ENCODE measurements around the gene BAZ1A.

BAZ1A gene

DNA sequence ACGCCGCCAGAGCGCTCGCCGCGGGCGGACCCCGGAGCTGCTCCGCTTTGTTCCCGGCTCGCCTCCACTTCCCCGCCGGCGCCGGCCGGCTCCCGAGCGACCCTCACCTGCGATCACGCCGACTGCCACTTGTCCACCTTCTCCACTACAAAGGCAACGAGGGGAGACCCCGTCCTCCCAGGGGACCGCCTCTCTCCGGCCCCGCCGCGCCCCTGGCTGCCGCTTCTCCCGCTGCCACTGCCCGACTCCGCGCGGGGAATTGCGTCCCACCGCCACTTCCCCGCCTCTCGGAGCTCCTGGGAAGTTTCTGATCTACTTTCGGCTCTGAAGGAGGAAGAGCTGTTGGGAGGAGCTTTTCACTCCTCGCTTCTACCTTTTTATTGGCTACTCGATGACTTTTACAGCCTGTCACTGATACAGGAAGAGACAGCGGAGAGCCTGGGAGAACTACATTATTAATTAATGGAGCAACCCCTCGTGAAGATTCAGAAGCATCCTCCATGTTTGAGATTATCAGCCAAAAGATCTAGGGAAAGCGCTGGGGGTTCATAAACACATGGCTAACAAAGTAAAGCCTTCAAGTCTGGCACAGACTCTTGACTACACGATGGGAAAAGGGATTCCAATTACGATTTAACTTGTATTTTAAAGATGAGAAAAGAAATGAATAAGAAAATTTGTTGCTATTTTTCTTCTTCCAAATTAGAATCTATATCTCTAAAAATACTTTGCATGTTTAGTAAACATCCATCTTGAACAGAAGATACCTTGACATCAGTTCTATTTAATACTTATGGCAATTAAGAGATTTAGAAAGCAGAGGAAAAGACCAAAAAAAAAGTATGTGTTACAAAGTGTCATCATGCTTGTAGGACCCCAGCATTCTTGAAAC is at the start of gene BAZ1A:
TSS of gene BAZ1A (minus strand) at position 330 of the 892 bp plus-strand sequence. CDS start 756 bp downstream, outside the sequence.
- no peaks in the 10 kb centered on the region for H3K27me3 ChIP-seq
- no peaks in the 10 kb centered on the region for H3K9me3 ChIP-seq
- TF ChIP-seq, protein P1, sequence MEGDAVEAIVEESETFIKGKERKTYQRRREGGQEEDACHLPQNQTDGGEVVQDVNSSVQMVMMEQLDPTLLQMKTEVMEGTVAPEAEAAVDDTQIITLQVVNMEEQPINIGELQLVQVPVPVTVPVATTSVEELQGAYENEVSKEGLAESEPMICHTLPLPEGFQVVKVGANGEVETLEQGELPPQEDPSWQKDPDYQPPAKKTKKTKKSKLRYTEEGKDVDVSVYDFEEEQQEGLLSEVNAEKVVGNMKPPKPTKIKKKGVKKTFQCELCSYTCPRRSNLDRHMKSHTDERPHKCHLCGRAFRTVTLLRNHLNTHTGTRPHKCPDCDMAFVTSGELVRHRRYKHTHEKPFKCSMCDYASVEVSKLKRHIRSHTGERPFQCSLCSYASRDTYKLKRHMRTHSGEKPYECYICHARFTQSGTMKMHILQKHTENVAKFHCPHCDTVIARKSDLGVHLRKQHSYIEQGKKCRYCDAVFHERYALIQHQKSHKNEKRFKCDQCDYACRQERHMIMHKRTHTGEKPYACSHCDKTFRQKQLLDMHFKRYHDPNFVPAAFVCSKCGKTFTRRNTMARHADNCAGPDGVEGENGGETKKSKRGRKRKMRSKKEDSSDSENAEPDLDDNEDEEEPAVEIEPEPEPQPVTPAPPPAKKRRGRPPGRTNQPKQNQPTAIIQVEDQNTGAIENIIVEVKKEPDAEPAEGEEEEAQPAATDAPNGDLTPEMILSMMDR (IDR thresholded peaks at IDR 0.05), result no peak
- peak within 1 kb of the TSS; percentile 78 to 89 for H3K4me3 ChIP-seq (ENCODE audit: low read depth in 1 of 2, low read length in 1 of 2)
- peak within 1 kb of the TSS; percentile 100 for H3K27ac ChIP-seq
- H3K36me3 ChIP-seq, result peaks cover 16% of the 10 kb centered on the region
- H3K4me1 ChIP-seq (ENCODE audit: control insufficient read depth in 1 of 2, insufficient read depth in 1 of 2, low read depth in 1 of 2, low read length in 1 of 2), result peaks cover 35 to 38% of the 10 kb centered on the region in 2 experiments

DNA sequence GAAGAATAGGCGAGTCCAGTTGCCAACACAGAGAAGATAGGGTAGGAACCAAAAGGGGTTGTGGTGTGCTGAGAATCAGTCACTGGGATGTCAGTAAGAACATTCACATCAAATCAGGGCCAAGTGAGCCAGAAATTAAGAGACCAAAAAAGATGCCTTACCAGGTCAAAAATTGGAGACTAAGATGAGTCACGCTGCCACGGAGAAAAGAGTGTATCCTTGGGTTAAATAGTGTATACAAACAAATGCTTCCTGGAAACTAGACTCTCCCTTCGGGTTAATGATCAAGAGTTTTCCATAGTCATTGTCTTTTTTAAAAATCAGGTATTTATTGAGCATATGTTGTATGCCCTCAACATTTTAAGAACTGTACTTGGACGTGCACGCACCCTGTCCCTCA is 45.2 kb upstream of the BAZ1A start:
- Histone ChIP-seq H3K4me3 (ENCODE audit: low read depth in 1 of 2, low read length in 1 of 2) (no peak overlapping the region), H3K27ac (peak overlapping the region; percentile 56), H3K4me1 (ENCODE audit: control insufficient read depth in 1 of 2, insufficient read depth in 1 of 2, low read depth in 1 of 2, low read length in 1 of 2) (peaks cover 16 to 27% of the 10 kb centered on the region in 2 experiments), H3K27me3 (no peaks in the 10 kb centered on the region), H3K36me3 (no peaks in the 10 kb centered on the region), H3K9me3 (no peaks in the 10 kb centered on the region)
- TF ChIP-seq, protein P1 (IDR thresholded peaks at IDR 0.05), result no peak

GRCh38 chr14:34913619-34914018 is 38.5 kb upstream of the BAZ1A start:
- Histone ChIP-seq H3K27me3 (no peaks in the 10 kb centered on the region), H3K9me3 (no peaks in the 10 kb centered on the region), H3K4me1 (ENCODE audit: control insufficient read depth in 1 of 2, insufficient read depth in 1 of 2, low read depth in 1 of 2, low read length in 1 of 2) (peaks cover 15 to 16% of the 10 kb centered on the region in 2 experiments), H3K36me3 (no peaks in the 10 kb centered on the region), H3K4me3 (ENCODE audit: low read depth in 1 of 2, low read length in 1 of 2) (no peak overlapping the region), H3K27ac (no peak overlapping the region)
- TF ChIP-seq, protein P1 (IDR thresholded peaks at IDR 0.05), result no peak

- no peaks in the 10 kb centered on the region for H3K27me3 ChIP-seq
- H3K4me3 ChIP-seq (ENCODE audit: low read depth in 1 of 2, low read length in 1 of 2), result no peak overlapping the region
- no peaks in the 10 kb centered on the region for H3K9me3 ChIP-seq
- TF ChIP-seq, protein P1 (IDR thresholded peaks at IDR 0.05), result no peak
- no peaks in the 10 kb centered on the region for H3K36me3 ChIP-seq
- no peak overlapping the region for H3K27ac ChIP-seq
- peaks cover 8 to 10% of the 10 kb centered on the region in 2 experiments for H3K4me1 ChIP-seq (ENCODE audit: control insufficient read depth in 1 of 2, insufficient read depth in 1 of 2, low read depth in 1 of 2, low read length in 1 of 2)
These were observed 37.8 kb upstream of the BAZ1A start for GRCh38 chr14:34912966-34913365.

DNA sequence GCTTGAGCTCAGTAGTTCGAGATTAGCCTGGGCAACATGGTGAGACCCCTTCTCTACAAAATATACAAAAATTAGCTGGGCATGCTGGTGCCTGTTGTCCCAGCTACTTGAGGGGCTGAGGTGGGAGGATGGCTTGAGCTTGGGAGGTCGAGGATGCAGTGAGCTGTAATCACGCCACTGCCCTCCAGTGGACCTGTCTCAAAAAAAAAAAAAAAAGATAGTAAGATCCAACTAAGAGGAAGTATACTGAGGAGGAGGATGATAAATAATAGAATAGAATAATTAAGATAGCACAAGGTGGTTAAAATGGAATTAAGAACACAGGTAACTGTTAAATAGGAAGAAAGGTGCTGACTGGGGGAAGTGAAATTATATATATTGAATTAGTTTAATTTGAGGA is 37.0 kb upstream of the BAZ1A start:
- no peaks in the 10 kb centered on the region for H3K9me3 ChIP-seq
- H3K36me3 ChIP-seq, result no peaks in the 10 kb centered on the region
- H3K27ac ChIP-seq, result peak overlapping the region; percentile 30
- TF ChIP-seq, protein P1 (IDR thresholded peaks at IDR 0.05), result no peak
- H3K27me3 ChIP-seq, result no peaks in the 10 kb centered on the region
- no peak overlapping the region for H3K4me3 ChIP-seq (ENCODE audit: low read depth in 1 of 2, low read length in 1 of 2)
- peaks cover 6 to 8% of the 10 kb centered on the region in 2 experiments for H3K4me1 ChIP-seq (ENCODE audit: control insufficient read depth in 1 of 2, insufficient read depth in 1 of 2, low read depth in 1 of 2, low read length in 1 of 2)

Data from neutrophil (primary cell).